ENCODE data around the gene CORIN.

Gene CORIN

DNA sequence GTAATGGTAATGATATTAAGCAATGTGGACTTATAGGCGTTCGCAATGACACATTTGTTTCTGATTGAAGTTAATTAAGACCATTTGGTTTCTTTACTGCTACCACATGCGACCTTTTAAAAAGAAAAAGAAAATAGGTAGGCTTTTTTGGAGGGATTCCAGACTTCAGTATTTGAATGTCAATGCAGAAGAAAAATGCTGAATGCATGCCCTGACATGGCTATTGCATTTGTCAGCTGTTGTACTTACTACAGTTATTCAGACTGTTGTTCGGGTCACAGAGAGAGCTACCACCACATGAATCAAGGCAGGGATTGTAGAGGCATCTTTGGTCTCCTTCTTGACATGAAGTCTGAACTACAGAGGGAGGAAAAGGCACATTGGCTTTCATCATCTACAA, 163.7 kb downstream of the CORIN start:
- no peak for DNase-seq

DNA sequence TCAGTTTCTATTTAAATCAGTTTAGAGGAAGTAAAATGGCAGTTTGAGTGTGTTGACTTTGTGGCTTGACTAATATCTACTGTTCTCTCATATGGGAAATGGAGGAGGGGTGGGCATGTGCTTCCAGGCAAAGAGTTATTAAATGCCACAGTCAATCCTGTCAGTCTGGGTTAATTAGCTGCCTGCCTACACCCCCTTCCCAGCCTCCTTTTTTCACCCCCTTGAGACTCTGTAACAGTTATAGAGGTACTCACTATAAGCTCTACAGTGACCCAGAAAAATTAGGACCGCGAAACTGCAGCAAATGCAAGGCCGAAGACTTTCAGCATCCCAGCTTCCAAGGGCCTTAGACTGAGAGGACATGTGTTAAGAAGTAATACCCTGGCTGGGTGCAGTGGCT, 165.2 kb downstream of the CORIN start:
- no peak for DNase-seq

DNA sequence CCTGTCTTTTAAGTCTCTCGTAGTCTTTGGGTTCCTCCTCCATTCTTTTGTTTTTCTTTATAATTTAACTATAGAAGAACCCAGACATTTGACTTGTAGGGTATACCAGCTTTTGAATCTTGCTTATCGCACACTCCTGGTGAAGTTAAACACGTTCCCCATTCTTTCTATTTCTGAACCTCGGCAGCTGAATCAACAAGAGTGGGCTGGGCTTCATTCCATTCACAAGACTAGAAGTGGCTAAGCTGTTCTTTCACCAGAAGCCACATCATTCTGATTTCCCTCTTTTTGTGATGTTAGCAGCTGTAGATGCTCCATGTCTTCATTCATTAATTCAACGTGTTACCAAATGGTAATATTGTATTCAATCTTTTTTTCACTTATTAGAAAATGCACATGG, 167.9 kb downstream of the CORIN start:
- no peak for DNase-seq

DNA sequence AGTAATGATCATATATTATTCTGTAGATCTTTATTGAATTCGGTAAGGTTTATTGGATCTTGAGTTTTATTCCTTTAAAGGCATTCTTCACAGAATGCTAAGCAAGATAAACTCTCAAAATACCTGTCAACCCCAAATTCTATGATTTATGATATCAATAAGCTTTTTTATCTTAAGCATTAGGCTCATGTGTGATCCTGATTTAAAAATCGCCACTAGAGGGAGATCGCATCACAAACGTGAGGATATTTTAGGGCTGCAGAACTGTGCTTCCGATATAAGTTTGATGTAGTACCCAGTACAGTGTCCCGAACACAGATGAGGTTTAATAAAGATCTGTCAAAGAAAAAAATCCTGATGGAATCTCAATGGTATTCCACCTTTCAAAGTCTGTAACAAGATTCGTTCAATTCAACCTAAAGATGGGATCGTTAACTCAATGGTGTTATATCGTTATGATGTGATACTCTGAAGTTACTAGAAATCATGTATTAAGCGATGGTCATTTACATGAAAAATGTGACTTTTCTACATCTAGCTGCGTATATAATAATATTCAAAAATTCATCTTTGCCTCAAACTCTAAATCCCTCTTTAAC, 169.0 kb downstream of the CORIN start:
- no peak for DNase-seq

DNA sequence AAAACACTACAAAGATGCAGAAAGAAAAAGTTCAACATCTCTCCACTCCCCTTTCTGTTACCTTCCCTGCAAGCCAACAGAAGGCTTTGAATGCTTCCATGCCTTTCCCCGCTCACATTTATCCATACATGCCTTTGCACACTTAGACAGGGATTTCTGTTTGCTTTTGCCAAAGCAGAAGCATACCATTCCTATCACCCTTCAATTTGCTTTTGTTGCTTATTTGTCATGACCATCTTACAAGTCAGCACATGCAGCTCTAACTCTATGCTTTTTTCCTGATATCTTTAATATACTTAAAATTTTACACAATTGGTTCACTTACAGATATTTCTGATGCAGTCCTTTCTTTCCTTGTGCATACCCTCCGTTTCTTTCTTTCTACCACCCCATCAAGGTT, 169.6 kb downstream of the CORIN start:
- no peak for DNase-seq

DNA sequence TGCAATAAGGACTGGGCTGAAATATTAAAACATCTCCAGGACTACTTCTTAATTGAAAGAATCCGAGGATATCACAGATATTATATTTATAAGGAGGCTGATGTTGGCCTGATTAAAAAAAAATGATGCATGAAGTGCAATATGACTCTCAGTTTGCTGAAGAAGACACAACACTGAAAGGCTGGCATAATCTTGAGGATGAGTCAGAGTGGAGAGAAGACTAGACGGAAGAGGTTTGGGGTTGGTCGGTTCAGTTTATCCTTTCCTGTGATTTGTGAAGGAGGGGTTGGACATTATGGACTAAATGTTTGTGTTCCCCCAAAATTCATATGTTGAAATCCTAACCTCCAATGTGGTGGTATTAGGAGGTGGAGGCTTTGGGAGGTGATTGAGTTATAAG, 170.3 kb downstream of the CORIN start:
- no peak for DNase-seq

DNA sequence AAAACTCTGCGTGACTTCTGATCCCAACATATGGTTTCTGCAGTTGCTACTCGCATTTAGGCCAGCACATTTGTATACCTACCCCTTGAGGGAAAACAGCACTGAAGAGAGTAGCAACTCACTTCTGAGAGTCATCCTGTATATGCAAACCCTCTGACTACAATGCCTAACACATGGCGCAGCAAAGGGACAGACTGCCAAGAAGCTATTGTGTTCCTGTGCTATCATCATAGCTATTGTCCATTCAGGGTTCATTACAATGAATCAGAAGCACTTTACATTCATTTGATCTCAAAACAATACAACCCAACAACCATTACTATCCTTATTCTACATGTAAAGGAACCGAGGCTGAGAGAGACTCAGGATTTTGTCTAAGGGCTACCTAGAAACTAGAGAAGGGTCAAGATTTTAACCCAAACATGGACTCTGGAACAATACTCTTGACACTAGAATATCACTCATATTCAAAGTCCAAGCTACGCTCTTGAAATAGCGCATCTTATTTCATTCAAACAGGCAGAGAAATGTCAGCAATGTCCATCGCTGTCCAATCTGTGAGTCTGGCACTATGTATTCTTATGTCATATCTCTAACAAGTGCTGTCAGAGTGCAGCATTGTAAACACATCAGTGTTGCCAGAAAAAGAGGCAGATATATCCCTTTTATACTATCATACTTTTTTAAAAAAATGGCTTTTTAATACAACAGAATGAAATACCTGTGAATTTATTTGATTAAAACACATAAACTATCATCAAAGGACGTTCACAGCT, 173.6 kb downstream of the CORIN start:
- no peak for DNase-seq

DNA sequence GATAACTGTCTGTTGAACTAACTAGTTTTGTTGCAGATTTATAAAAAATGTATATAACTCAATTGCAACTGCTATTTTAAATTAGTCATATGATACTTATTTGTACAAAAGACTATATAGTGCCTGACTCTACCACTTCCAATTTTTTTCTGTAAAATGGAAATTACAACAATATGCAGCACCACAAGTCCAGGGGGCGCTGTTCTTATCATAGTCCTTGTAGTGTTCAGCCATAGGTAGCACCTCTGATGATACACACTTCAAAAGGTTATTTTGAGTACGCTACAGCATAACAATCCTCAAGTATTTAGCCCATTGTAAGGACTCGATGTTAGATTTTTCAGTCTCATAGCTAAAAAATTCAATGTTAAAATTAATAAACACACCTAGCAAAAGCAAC, 174.9 kb downstream of the CORIN start:
- DNase-seq, result no peak

DNA sequence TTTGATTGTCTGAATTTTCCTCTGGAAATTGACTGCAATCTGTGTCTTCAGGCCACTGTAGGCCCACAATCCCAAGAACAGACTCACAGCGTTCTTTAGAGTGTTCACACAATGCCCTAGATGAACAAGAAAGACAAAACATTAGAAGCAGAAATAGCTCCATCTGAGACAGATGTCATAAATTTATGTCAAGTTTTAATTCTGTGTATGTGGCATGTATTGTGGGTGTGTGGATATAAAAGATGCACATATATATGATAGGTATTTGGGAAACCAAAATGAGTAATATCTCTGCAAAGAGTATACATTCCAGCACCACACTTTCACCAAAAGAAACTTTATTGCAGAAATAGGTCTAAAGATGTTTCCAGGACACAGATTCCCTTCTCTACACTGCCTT, 176.1 kb downstream of the CORIN start:
- DNase-seq, result no peak

DNA sequence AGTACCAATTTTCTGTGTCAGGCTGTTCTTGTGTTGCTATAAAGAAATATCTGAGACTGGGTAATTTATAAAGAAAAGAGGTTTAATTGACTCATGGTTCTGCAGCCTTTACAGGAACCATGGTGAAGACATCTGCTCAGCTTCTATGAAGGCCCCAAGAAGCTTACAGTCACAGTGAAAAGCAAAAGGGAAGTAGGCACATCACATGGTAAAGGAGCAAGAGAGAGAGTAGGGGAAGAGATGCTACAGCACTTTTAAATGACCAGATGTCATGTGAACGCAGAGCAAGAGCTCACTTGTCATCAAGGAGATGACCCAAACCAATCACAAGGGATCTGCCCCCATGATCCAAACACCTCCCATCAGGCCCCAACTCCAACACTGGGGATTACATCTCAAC, 178.5 kb downstream of the CORIN start:
- DNase-seq, result no peak

DNA sequence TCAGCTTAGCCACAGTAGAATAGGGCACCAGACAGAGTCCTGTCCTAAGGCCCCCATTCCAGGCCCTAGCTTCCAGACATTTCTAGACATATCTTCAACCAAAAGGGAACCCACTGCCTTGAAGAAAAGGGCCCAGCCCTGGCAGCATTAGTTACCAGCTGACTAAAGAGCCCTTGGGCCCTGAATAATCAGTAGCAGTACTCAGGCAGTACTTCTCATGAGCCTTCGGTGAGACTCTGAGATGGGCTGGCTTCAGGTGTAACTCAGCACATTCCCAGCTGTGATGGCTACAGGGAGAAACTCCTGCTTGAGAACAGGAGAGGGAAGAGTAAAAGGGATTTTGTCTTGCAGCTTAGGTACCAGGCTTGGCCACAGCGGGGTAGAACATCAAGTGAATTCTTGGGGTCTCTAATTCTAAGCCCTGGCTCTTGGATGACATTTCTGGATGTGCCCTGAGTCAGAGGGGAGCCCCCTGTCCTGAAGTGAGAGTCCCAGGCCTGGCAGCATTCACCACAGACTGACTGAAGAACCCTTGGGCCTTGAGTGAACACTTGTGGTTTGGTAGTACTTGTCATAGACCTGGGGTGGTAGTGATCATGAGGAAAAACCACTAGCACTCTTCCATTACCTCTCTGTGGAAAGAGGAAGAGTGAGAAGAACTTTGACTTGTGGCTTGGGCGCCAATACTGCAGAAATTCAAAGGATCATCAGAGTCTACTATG, 182.7 kb downstream of the CORIN start:
- no peak for DNase-seq

DNA sequence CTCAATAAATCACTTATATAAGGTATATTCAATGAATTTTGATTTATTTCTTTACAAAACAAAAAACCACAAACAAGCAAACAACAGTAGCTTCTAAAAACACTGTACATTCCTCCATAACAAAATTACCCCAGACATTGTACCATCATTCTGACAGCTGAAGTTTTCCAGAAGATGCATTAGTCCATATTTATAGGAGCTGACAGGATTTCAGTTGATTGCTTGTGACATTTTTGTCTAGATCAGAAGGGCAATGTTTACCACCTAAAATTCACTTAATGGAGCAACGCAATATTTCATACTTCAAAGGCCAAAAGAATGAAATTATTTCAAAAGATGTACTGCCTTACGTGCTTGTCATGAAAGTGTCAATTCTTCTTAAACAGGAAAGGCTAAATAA, 185.8 kb downstream of the CORIN start:
- no peak for DNase-seq

DNA sequence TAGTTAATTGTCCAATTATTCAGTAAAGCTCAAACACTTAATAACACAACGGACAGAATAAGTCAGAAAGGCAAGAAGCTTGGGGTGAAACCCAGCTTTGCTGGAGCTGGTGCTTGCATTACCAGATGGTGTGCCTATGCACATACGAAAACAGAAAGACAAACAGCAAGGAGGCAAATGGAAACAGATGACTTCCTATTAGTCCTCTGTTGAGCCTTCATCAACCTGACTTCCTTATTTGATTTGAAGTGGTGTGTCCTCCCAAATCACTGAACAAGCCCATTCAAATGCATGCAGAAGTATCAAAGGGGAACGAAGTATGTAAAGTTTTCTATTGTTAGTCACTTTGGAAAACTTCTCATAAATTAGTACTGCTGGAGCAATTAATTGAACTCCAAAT, 186.6 kb downstream of the CORIN start:
- no peak for DNase-seq

DNA sequence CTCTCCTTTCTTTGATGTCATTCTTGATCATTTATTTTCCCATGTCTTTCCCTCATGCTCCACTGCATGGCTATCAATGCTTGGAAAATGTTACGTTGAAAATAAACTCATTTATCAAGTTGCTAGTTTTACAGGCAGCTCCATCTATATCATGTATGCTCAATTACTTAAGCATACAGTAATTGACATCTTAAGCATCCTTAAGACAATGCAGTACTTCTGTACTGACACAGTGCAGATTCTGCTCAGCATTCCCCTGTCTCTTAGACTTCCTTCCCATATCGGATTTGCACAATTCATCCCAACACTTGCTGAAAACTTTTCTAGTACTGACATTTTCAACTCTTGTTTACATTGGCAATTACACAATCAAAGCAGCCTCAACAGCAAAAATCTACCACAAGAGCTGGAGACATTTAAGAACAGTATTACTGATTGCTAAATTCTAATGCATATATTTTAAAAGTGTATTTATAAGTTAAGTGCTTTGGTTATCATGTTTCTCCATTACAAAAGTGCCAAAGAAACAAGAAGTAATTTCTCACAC, 187.2 kb downstream of the CORIN start:
- no peak for DNase-seq

DNA sequence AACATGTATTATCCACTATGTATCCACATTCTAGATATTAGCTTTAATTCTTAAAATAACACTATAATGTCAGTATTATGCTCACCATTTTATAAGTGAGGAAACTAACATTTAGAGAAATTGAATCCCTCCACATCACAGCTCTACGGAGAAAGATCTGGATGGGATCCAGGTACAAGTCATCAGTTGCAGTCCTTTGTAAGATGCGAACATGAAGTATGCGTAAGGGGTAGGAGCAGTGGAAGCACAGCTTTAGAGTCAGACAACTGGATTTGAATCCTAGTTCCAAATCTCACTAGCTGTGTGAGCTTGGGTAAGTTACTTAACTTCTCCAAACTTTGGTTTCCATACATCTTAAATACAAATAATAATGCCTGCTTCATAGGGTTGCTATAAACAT, 190.3 kb downstream of the CORIN start:
- DNase-seq, result no peak

DNA sequence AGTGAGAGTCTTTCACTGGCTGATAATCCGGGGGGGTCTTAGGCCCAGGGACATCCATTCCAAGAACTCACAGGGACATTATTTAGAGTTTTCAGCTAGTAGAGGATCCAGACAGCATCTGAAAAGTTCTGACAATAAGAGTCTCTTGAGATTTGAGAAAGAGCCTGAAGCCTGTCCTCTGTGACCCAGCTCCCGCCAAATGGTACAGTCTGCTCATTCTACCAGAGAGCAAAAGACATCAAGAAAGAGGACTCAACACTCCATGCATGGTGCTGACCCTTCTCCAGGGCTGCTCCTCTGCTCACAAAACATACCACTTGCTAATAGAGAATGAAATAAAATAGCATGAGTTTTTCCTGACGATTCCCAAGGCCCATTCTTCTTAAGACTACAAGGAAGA, 190.8 kb downstream of the CORIN start:
- no peak for DNase-seq

DNA sequence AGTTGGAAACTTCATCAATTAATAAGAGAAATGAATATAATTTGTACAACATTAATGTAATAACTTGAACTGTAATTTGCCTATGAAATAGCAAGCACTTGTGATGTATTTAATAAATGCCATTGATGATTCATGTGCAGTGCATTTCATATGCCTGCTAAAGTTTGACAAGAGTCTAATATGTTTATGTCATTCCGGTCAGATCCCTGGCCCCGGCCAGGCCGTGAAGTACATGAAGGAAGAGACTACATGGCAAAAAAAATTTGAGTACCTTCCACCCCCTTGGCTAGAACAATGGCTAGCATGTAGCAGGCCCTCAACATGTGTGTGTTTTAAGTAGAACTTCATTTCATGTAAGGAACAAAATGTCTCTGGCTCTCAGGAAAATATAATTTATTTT, 191.5 kb downstream of the CORIN start:
- DNase-seq, result no peak

DNA sequence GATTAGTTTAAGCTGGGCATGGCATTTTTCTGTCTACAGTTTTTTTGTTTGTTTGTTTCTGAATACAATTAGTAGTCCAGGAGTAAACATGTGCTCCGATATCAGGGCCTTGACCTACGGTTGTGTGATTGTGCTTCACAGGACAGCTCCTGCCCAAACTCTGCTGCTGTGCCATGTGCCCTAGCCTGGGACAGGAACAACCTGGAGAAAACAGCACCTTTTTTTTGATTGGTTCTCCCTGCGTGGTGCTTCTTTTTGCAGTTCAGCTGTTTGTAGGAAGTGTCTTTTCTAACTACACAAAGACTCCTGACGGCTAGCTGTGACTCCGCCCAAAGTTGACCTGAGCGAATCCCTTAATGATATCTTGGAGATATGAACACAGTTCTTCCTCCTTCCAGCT, 194.0 kb downstream of the CORIN start:
- no peak for DNase-seq

DNA sequence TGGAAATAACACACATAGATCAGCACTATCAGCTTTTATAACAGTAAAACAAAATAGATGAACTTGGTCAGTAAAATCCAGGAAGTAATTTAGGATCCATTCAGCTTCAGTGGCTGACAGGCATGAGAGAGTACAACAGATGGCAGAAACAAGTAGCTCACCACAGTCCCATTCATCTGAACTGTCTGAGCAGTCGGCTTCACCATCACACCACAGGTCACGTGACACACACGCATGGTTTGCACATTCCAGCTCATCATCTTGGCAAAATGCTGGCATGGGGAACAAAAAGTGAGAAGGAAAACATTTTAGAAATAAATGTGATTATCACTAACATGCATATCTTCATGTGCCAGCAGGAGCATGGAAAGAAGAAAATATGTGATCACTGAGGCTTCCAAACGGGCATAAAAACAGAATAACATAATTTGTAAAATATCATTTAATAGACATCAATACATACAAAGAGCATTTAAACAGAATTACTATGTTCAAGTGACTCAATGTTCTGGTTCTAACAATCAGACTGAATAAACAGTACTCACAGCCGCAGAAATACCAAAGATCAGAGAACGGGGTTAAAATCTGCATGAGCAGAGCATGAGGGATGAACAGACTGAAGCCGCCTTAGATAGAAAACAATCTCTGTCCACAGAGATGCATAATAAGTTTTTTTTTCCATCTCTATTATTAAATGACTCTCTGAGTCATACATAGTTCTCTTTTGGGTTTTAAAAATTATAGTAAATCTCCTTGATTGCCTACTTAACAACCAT, 194.7 kb downstream of the CORIN start:
- DNase-seq, result no peak

DNA sequence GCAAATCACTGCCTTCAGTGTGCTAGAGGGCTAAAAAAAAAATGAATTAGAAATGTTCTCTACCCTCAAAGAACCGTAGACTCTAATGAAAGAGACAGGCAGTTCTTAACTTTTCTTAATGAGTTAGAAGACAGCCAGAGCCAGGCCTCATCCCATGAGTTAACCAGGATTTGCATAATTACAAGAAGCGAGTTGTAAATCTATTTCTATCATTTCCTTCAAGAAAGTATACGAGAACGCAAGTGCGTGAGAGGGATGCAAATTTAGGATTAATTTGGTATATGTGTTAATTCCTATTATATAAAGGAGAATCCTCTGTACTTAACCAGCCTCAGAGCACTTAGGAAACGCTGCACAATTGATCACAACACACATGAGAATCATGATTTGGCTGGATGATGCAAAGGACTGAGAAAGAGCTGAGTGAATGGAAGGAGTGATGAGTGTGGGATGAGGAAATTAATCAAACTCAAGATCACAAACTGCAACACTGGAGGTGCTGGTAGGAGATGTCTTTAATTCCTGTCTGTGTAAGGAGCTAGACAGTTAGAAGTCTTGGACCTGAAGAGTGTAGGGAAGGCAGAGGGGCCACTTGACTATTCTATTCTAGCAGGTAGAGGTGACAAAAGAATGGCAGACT, 195.6 kb downstream of the CORIN start:
- DNase-seq, result no peak

DNA sequence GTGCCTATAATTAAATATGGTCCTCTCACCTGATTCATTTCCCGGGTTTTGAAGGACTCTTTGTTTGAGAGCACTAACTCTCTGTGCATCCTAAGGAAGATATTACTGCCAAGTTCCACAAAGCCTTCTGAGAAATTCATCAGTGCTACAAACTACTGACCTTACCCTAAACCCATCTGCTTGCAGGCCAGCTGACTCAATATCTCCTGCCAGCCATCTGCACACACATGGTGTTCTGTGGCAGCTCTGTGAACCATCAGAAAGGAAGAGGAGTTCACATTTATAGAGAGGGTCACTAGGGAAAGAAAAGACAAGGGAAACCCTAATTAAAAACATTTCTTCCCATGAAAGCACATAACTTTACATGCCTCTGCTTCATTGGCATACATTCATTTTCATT, 196.1 kb downstream of the CORIN start:
- DNase-seq, result no peak

DNA sequence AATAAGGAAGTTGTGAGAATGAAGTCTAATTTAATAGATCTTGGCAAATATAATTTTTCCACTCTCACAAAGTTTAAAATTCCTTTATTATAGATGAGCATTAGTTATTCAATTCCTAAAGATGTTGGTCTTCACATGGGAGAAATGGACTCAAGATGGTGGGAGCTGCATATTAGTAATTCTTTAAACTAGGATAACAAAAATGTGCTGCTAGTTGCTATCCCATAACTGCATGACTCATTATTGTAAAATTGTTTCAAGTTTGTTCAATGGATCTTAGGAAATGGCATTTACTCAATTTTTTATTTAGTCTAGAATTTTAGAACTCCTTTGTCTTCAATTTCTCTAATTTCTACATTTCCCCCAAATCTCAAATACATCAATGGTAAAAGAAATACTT, 197.0 kb downstream of the CORIN start:
- no peak for DNase-seq

DNA sequence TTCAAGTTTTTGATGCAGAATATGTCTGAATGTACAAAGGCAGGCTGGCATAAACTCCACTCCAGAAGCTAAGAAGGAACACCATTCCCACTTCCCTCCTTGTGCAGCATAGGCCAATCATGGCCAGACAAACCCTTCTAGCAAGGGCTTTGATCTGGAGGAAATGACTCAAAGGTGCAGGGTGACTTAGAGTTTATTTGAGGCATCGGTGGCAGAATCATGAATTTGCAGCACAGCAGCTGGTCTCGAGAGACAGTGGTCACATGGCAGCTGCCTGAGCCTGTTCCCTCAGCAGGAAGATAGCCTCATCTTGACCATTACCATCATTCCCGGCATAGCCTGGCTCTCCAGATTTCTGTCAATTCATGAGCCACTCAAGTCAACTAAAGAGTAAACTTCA, 198.3 kb downstream of the CORIN start:
- no peak for DNase-seq

Data from activated T-cell treated with anti-CD3 and anti-CD28 coated beads for 4 hours (primary cell).